GM21381 (cell line): ENCODE data around the gene CLIP2.
"Not testable (repeated sequence)": the region's sequence is repeated elsewhere in the genome, so short reads cannot be mapped to it uniquely, and the experiment has no call there.

Experiments used
- ATAC-seq: cut with Tn5 transposase; IDR thresholded peaks from one replicate; pipeline ENCODE4 v1.9.1; 2021; ENCODE audit warnings: mild to moderate bottlenecking, moderate library complexity; ENCODE audit not compliant: unreplicated experiment

The CLIP2 gene

GRCh38 chr7:74428023-74428422 is 138.8 kb downstream of the CLIP2 start:
- ATAC-seq, result no peak

- no peak for ATAC-seq
Measured at GRCh38 chr7:74429153-74429747, 140.0 kb downstream of the CLIP2 start.

GRCh38 chr7:74430409-74430808 is 141.2 kb downstream of the CLIP2 start:
- ATAC-seq, result not testable (repeated sequence)

GRCh38 chr7:74430961-74431466 is 141.8 kb downstream of the CLIP2 start:
- no peak for ATAC-seq

GRCh38 chr7:74437291-74437571 is 148.0 kb downstream of the CLIP2 start:
- ATAC-seq, result not testable (repeated sequence)

GRCh38 chr7:74438327-74438726 is 149.1 kb downstream of the CLIP2 start:
- no peak for ATAC-seq

GRCh38 chr7:74439541-74439940 is 150.3 kb downstream of the CLIP2 start:
- ATAC-seq, result no peak

- ATAC-seq, result not testable (repeated sequence)
Measured at GRCh38 chr7:74440143-74440542, 150.9 kb downstream of the CLIP2 start.

- no peak for ATAC-seq
Measured at GRCh38 chr7:74441801-74442200, 152.6 kb downstream of the CLIP2 start.

- no peak for ATAC-seq
Measured at GRCh38 chr7:74443543-74444247, 154.5 kb downstream of the CLIP2 start.

- no peak for ATAC-seq
Measured at GRCh38 chr7:74449144-74449543, 159.9 kb downstream of the CLIP2 start.

- ATAC-seq, result no peak
Measured at GRCh38 chr7:74449809-74450397, 160.7 kb downstream of the CLIP2 start.

GRCh38 chr7:74452748-74453321 is 163.6 kb downstream of the CLIP2 start:
- ATAC-seq, result no peak

GRCh38 chr7:74453322-74454011 is 164.3 kb downstream of the CLIP2 start, which contains the start of gene GTF2IRD1:
Gene GTF2IRD1 (plus strand): TSS chr7:74453906. CDS start chr7:74508081, 54,175 bp downstream.
- no peak for ATAC-seq

- ATAC-seq, result no peak
Measured at GRCh38 chr7:74454021-74454924, 165.1 kb downstream of the CLIP2 start.

- no peak for ATAC-seq
Measured at GRCh38 chr7:74454925-74455288, 165.7 kb downstream of the CLIP2 start.

- ATAC-seq, result no peak
Measured at GRCh38 chr7:74455291-74455804, 166.1 kb downstream of the CLIP2 start.
